Dermis microvascular lymphatic vessel endothelial cell (primary cell): ENCODE data around the gene ATG3. TPM values are rescaled to one million over a fixed set of nuclear protein-coding genes. Genes with fewer than 3 reads are reported as not detected.
A peak's percentile ranks its signal among the peaks of the same experiment; 100 is the strongest.
"Not testable (repeated sequence)": the region's sequence is repeated elsewhere in the genome, so short reads cannot be mapped to it uniquely, and the experiment has no call there.

Experiments used
- DNase-seq, 2 donors: peaks; one replicate each; pipeline versions ENCODE4 v3.0.0 to v3.0.0-alpha.2; 2010; ENCODE audit warnings: low read depth in 2 of 2
- total RNA-seq: library from RNA; depleted of rRNA; stranded (reverse); fragments of >200 nt; gene quantifications from 2 replicates; pipeline ENCODE4 v1.2.1, GENCODE V29; 2014

ATG3 gene
- total RNA-seq, 1 donor from 2014 or later = 62.0 TPM

DNA sequence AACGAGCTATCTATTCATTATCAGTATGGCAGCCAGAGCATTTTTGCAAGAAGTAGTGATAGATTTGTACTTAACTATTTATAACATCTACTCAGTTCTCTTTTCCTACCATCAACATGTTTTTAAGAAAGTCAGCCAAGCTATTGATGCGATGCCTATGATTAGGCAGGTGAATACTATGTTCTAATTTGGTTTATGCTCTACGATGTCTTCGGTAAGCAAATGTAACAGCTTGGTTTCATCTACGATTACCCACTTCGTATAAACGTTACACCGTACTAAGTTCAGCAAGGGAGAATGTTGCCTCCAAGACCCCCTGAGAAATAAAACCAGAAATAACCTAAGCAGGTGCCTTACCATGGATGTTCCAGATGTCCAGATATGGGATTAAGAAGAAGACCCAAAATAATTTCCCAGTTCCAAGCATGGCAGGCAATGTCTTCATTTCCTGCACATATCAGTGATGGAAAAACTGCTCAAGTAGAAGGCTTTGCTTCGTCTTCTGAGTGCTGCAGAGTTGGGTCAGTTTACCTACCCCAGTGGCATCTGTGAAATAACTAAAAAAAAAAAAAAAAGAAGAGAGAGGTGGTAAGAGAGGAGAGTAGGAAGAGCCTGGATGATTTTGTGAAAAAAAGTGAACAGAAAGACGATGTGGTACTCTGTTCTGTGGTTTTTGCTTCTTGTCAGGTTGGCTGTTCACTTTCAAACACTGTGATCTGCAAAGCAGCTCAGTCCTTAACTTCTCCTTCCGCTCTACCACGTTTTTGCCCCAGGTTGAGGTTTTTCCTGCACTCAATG, 62.6 kb downstream of the ATG3 start, which contains the start of gene BTLA:
BTLA (minus strand) TSS at position 559 of the 798 bp plus-strand sequence; CDS start at position 445, 114 bp downstream.
- no peak for DNase-seq

DNA sequence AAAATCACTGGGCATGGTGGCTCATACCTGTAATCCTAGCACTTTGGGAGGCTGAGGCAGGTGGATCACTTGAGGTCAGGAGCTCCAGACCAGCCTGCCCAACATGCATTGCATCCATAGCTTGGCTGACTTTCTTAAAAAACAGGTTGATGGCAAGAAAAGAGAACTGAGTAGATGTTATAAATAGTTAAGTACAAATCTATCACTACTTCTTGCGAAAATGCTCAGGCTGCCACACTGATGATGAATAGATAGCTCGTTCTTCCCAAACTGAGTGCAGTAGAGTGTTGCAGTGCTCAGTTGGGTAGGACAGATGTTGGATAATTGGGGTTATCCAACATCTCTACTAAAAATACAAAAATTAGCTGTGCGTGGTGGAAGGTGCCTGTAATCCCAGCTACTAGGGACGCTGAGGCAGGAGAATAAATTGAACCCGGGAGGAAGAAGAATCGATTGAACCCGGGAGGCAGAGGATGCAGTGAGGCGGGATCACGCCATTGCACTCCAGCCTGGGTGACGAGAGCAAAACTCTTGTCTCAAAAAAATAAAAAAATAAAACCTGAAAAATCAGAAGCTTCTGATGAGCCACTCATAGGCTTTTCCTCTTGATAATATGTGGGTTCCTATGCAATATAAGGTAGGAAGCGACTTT, 63.7 kb downstream of the ATG3 start:
- no peak for DNase-seq

DNA sequence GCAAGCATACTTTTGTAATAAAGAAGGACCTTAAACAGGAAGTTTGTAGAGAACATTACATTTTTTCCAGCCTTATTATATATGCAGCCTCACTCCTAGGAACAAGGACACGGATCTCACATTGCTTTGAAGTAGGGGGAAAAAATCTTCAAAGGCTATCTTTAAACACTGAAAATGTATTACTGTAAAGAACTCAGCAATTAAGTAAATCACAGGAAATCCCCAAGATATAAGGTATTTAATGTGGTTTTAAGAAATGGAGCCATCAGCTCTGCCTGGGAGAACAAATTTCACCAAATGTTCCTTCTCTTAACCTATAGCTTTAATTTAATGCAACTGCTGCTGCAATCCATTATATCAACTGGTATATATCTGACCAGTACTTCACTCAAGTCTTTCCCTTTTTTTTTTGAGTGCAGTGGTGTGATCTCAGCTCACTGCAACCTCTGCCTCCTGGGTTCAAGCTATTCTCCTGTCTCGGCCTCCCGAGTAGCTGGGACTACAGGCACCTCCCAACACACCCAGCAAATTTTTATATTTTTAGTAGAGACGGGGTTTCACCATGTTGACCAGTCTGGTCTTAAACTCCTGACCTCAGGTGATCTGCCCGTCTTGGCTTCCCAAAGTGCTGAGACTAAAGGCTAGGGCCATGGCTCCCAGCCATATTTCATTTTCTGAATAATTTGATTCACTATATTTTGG, 65.2 kb downstream of the ATG3 start:
- DNase-seq = no peak

DNA sequence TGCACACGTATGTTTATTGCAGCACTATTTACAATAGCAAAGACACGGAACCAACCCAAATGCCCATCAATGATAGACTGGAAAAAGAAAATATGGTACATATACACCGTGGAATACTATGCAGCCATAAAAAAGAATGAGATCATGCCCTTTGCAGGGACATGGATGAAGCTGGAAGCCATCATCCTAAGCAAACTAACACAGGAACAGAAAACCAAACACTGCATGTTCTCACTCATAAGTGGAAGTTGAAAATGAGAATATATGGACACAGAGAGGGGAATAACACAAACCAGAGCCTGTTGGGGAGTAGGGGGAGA, 67.4 kb downstream of the ATG3 start:
- not testable (repeated sequence) for DNase-seq

DNA sequence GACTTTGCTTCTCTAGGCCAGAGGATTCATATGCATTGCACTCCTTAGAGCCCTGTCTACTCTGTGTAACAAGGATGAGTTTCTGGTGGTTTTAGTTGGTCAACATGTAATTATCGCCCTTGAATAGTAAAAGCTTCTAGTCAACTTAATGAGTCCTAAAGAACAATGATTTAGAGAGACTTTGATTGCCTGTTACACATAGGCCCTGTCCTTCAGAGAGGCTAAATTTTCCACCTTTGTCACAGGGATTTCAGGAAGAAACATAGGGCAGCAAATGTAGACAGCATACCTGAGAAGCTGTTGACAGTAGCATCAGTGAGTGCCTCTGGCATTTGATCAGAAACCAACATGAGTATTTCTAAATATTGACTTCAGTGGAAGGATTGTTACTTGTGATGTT, 69.6 kb downstream of the ATG3 start:
- DNase-seq = no peak

DNA sequence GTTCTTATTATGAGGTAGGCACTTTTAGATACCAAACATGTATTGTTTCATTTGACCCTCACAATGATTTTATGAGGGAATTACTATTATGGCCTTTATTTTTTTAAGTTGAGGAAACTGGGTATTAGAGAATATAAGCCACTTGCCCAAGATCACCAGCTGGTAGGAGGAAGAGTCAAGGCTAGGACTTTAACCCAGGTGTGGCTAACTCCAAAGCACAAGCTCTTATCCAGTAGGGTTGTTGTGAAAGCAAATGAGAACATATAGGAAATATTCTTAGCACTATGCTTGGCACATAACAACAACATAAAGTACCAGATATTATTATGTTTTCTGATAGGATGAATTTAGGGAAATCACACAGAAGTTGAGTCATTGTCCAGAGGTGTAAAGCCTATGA, 70.4 kb downstream of the ATG3 start:
- DNase-seq = no peak

DNA sequence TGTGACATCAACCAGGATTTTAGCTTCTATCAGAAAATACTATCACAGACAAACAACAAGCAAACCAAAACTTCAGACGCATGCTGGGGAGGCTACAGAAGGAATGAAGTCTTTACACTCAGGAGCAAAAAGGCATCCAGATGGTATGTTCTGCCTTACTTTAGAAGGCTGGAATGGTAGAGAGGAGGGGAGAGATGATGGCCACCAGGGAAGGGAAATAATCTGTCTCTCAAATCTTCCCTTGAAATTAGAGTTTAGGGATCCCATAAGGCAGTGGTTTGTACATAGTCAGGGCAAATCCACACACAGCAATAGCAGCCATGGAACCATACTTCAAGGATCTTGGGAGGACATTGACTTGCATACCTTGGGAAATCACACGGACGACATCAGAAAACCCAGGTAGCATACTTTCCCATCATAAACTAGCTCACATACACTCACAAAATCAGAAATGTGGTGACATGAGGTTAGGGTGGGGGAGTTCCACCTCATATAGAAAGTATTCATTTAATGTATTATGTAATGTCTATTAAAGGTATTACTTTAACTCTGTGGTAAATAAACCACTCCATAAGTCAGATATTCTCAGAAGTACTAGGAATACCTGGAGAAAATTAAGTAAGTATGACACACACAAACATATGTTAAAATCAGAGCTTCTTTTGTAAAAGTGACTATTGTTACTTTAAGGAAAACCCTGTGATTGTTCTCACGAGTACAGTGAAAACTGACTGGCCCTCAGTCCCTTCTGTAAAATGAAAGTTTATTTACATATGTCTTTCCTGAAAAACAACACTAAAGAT, 71.9 kb downstream of the ATG3 start:
- DNase-seq = no peak

DNA sequence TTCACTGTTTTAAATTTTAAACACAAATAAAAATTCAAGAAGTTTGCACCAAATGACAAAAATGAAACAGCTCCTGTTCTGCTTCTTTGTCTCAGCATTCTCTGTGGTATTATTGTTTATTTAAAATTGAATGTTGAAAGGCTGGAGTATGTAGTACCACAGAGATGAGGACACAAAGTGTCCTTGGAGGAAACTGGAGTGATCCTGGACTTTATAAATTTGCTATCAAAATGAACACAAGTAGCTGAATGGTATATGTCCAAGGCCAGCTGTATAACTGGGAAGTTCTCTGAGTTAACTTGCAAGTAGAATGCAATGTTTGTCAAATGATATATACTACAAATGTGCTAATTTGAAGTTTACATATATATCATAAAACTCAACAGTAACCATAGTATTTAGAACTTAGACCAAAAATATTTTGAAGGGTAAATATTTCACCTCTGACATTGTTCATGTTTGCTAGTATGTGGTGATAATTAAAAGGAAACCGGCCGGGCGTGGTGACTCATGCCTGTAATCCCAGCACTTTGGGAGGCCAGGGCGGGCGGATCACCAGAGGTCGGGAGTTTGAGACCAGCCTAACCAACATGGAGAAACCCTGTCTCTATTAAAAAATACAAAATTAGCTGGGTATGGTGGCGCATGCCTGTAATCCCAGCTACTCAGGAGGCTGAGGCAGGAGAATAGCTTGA, 74.8 kb downstream of the ATG3 start:
- DNase-seq = peak in 1 of 2 donors; percentile 13

DNA sequence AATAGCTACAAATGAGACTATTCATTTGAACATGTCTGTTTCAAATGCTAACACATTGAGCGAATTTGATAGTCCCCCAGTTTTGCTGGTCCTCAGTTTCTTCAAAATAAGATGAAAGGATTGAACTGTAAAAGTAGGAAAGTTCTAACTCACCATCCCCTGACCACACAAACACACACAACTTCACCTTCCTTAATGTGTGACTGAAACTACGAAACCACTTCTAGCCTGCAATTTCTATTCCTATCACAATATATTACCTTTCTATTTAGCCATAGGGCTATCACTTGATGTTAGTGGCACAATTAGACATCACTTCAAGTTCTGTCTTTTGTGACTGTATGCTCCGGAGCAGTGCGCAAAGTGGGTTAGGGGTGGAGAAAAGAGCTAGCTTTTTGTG, 77.4 kb downstream of the ATG3 start:
- no peak for DNase-seq

DNA sequence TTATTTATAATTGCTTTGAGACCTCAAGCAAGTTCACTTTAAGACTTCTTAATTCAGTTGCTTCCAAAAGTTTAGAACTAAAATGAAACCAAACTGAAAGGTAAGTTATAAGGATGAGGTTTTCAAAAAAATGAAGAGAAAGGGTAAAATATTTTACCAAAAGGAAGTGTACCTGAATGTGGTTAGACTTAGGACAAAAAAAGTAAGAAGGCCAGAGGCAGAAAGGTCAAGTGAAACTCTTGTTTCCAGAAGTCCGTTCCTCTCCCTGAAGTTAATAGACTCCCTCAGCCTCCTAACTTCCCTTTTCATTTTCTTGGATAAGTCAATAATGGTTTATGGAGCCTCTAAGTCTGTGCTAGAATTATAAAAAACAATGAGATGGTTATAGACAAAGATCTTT, 79.1 kb downstream of the ATG3 start:
- DNase-seq = no peak

Other genes with a start within 250 kb of the ATG3 start
- gene CD200, start 228.8 kb downstream of the ATG3 start, total RNA-seq = 3.2 and 11.8 TPM in 2 replicates
- not detected in 2 replicates for gene BTLA, start 62.5 kb downstream of the ATG3 start, total RNA-seq
- 25.7 and 33.5 TPM in 2 replicates for gene SLC35A5, start 83 bp upstream of the ATG3 start, total RNA-seq
- gene CCDC80, start 79.2 kb upstream of the ATG3 start, total RNA-seq = 9.7 and 13.0 TPM in 2 replicates